NCI-H128 (cell line): ENCODE measurements around the gene VAMP3.

Source experiments
- DNase-seq: peaks from one replicate; lab custom pipeline; 2025; ENCODE audit not compliant: unreplicated experiment; lab: John Stamatoyannopoulos, UW

VAMP3 gene

DNA sequence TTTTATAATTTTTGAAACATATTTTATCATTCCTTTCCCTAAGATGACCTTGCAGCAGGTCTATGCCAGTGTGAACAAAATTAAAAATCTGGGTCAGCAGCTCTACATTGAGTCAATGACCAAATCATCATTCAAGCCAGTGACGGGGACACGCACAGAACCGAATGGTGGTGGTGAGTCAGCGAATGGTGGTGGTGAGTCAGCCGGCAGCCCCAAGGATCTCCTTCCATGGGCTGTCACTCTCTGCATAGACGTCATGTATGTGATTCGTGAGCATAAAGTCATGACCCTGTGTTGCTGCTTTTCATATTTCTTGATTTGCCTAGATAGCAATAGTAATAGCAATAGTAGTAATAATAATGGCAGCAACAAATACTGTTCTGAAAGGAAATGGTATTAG, 39.3 kb downstream of the VAMP3 start:
- no peak for DNase-seq

DNA sequence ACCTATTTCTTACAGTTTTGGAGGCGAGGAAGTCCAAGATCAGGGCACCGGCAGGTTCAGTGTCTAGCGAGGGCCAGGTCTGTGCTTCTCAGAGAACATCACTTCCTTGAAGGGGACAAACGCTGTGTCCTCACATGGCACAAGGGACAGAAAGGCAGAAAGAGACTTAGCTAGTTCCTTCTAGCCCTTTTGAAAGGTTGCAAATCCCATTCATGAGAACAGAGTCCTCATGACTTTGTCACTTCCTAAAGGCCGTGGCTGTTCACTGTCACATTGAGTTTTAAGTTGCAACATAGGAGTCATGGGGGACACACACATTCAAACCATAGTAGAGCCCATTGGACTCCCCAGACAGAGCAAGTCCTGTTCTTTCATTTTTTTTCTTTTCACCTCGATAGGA, 40.4 kb downstream of the VAMP3 start:
- no peak for DNase-seq

DNA sequence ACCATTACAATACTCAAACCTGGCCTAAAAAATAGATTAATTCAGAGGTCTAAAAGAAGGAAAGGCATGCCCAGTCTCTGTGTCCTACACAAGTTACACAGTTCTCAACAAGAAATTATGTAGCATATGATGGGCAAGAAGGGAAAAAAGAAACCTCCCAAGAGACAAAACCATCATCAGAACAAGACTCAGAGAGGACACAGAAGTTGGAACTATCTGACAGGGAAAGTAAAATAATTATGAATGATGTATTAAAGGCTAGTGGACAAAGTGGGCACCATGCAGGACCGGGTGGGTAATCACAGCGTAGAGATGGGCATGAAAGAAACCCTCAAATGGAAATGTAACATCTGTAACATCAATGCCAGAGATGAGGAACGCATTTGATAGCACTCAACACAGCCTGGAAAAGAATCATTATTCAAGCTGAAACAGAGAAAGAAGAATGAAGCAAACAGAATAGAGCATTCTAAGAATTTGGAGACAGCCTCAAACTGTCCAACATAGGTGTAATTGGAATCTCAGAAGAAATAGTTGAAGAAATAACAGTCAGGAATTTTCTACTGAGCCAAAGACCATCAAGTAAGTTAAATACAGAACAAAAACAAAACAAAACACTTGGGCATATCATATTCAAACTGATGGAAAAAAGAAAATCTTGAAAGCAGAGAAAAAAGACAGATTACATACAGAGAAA, 42.7 kb downstream of the VAMP3 start:
- DNase-seq = no peak

DNA sequence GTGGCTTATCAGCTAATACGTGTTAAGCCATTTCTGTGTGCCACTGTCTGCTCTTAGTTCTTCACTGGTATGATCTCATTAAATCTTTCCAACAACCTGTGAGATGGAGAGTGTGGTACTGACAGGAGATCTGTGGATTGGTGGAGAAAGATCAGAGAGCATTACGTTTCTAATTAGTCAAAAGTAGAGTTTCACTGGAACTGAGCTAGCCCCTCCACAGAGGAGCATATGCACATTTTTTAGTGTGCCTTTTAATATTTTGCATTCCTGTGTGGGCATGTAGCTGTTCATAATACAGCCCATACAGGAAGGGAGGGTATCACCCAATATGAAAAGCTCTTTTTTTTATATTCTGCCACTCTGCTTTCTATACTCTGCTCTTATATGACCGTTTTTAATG, 50.2 kb downstream of the VAMP3 start:
- no peak for DNase-seq

DNA sequence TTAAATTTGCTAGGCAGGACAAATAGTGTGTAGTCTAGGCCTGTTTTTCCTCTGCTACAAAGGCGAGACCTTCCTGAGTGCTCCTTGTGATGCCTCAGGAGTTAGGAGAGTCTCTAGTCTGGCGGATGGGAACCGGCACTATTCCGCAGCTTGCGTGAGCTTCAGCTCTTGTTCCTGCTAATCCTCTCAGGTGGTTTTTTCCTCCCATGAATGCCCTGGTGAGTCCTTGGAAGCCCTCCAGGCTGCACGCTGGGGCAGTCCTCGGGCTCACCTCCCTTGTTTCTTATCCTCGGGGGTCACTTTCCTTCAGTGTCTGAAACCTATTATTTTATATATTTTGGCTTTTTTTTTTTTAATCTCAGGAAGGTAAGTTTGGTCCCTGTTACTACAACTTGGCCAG, 53.6 kb downstream of the VAMP3 start:
- DNase-seq = no peak

DNA sequence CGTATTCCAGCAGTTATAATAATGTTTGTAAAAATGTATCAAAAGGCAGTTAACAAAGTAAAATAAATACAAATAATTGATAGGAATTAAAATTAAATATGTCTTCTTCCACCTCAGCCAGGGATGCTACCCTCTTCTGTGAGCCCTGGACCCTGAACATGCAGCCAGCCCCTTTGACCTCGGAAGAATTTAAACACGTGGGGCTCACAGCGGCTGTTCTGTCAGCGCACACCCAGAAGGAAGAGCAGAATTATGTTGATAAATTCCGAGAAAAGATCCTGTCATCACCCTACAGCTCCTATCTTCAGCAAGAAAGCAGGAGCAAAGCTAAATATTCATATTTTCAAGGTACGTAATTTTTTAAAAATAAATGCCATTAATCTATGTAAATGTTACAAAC, 55.3 kb downstream of the VAMP3 start:
- DNase-seq = no peak

DNA sequence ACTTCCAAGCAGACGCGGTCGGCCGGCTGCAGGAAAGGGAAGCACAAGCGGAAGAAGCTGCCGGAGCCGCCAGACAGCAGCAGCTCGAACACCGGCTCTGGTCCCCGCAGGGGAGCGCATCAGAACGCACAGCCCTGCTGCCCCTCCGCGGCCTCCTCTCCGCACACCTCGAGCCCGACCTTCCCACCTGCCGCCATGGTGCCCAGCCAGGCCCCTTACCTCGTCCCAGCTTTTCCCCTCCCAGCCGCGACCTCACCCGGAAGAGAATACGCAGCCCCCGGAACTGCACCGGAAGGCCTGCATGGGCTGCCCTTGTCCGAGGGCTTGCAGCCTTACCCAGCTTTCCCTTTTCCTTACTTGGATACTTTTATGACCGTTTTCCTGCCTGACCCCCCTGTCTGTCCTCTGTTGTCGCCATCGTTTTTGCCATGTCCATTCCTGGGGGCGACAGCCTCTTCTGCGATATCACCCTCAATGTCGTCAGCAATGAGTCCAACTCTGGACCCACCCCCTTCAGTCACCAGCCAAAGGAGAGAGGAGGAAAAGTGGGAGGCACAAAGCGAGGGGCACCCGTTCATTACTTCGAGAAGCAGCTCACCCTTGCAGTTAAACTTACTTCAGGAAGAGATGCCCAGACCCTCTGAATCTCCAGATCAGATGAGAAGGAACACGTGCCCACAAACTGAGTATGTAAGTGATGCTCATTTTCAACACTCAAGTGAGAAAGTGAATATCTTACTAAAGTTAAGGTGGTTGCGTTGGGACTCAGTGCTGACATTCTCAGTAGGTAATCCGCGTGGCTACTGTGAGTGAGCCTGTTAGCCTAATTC, 56.2 kb downstream of the VAMP3 start:
- no peak for DNase-seq
